Hepatocyte (in vitro differentiated cells): Measurements from ENCODE around the gene SLC38A9. TPM values are rescaled to one million over a fixed set of nuclear protein-coding genes. Genes with fewer than 3 reads are reported as not detected.
A peak's percentile ranks its signal among the peaks of the same experiment; 100 is the strongest.

Source experiments
- DNase-seq: peaks from one replicate; pipeline ENCODE4 v3.0.0-alpha.2; 2016; ENCODE audit warnings: low spot score
- H2AFZ ChIP-seq: fragments of 200-600 bp; sonication (generic); 2 replicates; pipeline ENCODE4 v1.6.0; 2016; ENCODE audit warnings: antibody characterized with exemption, mild to moderate bottlenecking
- H3K27ac ChIP-seq: fragments of 200-600 bp; sonication (generic); 2 replicates; pipeline ENCODE4 v1.5.1; 2016; ENCODE audit warnings: mild to moderate bottlenecking
- H3K27me3 ChIP-seq: fragments of 200-600 bp; sonication (generic); 2 replicates; pipeline ENCODE4 v1.6.1; 2016
- H3K36me3 ChIP-seq: fragments of 200-600 bp; sonication (generic); replicated peaks from 2 replicates; pipeline ENCODE4 v1.5.1; 2016; ENCODE audit warnings: low read depth; ENCODE audit not compliant: insufficient read depth
- H3K4me1 ChIP-seq: fragments of 200-600 bp; sonication (generic); 2 replicates; pipeline ENCODE4 v1.5.1; 2016; ENCODE audit warnings: mild to moderate bottlenecking, moderate library complexity; ENCODE audit not compliant: insufficient read depth
- H3K4me2 ChIP-seq: fragments of 200-600 bp; sonication (generic); 2 replicates; pipeline ENCODE4 v1.6.0; 2016
- H3K4me3 ChIP-seq: fragments of 200-600 bp; sonication (generic); 2 replicates; pipeline ENCODE4 v1.5.1; 2016; ENCODE audit warnings: mild to moderate bottlenecking
- H3K79me2 ChIP-seq: fragments of 200-600 bp; sonication (generic); 2 replicates; pipeline ENCODE4 v1.6.0; 2017; ENCODE audit warnings: mild to moderate bottlenecking
- H3K9me2 ChIP-seq: fragments of 200-600 bp; sonication (generic); replicated peaks from 2 replicates; pipeline ENCODE4 v1.6.0; 2017; ENCODE audit warnings: mild to moderate bottlenecking; ENCODE audit not compliant: insufficient read depth
- H3K9me3 ChIP-seq: fragments of 200-600 bp; sonication (generic); 2 replicates; pipeline ENCODE4 v1.5.1; 2016; ENCODE audit warnings: low read depth, mild to moderate bottlenecking
- H4K20me1 ChIP-seq: fragments of 200-600 bp; sonication (generic); 2 replicates; pipeline ENCODE4 v1.6.0; 2016; ENCODE audit warnings: mild to moderate bottlenecking; ENCODE audit not compliant: insufficient read depth, poor library complexity, severe bottlenecking
- CTCF ChIP-seq: fragments of 200-600 bp; sonication (generic); IDR thresholded peaks from 2 replicates; pipeline ENCODE4 v1.5.1; 2016; ENCODE audit warnings: antibody characterized with exemption, mild to moderate bottlenecking; ENCODE audit not compliant: poor library complexity
- EZH2 ChIP-seq: fragments of 200-600 bp; sonication (generic); IDR thresholded peaks from 2 replicates; pipeline ENCODE4 v1.6.1; 2016; ENCODE audit warnings: antibody characterized with exemption, mild to moderate bottlenecking, borderline replicate concordance
- EZH2phosphoT487 ChIP-seq: fragments of 200-600 bp; sonication (generic); IDR thresholded peaks from one replicate; pipeline ENCODE4 v1.6.1; 2018; ENCODE audit warnings: antibody characterized with exemption, mild to moderate bottlenecking, low read depth, moderate library complexity; ENCODE audit not compliant: unreplicated experiment, severe bottlenecking
- WGBS: methylation state at CpG from one replicate; pipeline ENCODE4 v1.1.6; 2016; ENCODE audit warnings: low lambda C conversion rate; ENCODE audit errors: missing lambda C conversion rate; 5-methylcytosine and 5-hydroxymethylcytosine counted together
- polyA plus RNA-seq: library from polyadenylated mRNA; unstranded; fragments of >200 nt; fragmentation: Nextera tagmentation; extraction: Ambion mirVana; gene quantifications from 2 replicates; pipeline ENCODE4 v1.2.1, GENCODE V29; 2016
- total RNA-seq: library from RNA; depleted of rRNA; stranded (reverse); fragments of >200 nt; gene quantifications from 2 replicates; pipeline ENCODE4 v1.2.3, GENCODE V29; 2014

The SLC38A9 gene
- total and polyA plus RNA-seq, 2 experiments from 2014 or later: 28.1 to 37.8 TPM

DNA sequence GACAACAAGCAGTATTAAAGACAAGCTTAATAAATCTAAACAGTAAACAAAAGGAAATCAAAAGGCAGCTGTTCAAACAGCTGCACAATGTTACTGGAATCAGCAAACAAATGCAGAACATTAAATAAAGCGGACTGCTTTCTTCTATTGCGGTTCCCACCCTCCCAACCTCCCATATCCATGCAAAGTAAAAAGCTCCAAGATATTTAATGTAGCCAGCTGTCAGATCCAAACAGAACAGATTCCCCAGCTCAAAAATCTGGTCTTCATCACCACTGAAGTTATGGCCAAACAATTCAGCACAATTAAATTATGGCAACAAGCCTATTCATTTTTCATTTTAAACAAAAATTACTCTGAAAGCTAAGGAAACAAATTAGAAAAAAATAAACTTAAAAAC is 75.9 kb downstream of the SLC38A9 start:
- Histone ChIP-seq H4K20me1 (no peaks in the 10 kb centered on the region), H3K9me3 (no peaks in the 10 kb centered on the region), H2AFZ (no peak overlapping the region), H3K4me2 (peak overlapping the region; percentile 37), H3K36me3 (no peaks in the 10 kb centered on the region), H3K27me3 (no peaks in the 10 kb centered on the region), H3K4me3 (no peak overlapping the region), H3K4me1 (peaks cover 35% of the 10 kb centered on the region), H3K79me2 (no peaks in the 10 kb centered on the region), H3K9me2 (no peaks in the 10 kb centered on the region), H3K27ac (peak overlapping the region; percentile 17)
- DNase-seq: no peak
- 27% methylated on average over 2 of the region's 2 CpGs for WGBS
- TF ChIP-seq EZH2phosphoT487: no peak
- TF ChIP-seq CTCF: no peak
- TF ChIP-seq EZH2: no peak

- no peak overlapping the region for H3K4me2 ChIP-seq
- TF ChIP-seq EZH2: no peak
- no peak for TF ChIP-seq EZH2phosphoT487
- no peak for TF ChIP-seq CTCF
- H3K4me1 ChIP-seq: peaks cover 35% of the 10 kb centered on the region
- H3K27me3 ChIP-seq: no peaks in the 10 kb centered on the region
- no peaks in the 10 kb centered on the region for H3K36me3 ChIP-seq
- no peak overlapping the region for H2AFZ ChIP-seq
- H3K79me2 ChIP-seq: no peaks in the 10 kb centered on the region
- no peak for DNase-seq
- H4K20me1 ChIP-seq: no peaks in the 10 kb centered on the region
- H3K9me3 ChIP-seq: no peaks in the 10 kb centered on the region
- H3K27ac ChIP-seq: no peak overlapping the region
- H3K9me2 ChIP-seq: no peaks in the 10 kb centered on the region
- no peak overlapping the region for H3K4me3 ChIP-seq
Observed at GRCh38 chr5:55634866-55635265, 77.3 kb downstream of the SLC38A9 start.

DNA sequence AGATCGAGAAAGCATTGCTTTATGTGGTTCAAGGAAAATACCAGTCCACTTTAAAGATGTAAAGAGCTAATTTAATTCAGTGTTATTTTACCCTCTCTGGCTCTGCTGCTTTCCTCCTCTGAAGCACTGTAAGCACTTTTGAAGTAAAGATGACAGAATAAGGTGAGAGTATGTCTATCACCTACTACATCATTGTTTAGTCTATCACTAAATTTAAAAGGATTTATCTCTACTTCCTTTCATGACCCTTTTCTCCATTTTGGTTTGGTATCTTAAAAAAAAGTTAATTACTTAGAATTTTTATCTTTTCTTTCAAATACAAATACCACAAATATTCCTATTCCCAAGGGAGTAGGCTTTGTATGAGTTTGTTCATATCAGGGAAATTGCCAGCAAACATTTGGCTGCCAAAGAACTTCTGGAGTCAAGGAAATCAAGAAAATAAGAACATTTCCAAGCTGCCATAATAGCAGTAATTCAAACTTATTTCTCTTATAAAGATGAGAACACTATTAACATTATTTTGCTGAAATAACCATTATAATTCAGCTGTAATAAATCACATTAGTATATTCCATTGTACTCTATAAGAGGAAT is 77.8 kb downstream of the SLC38A9 start:
- H3K36me3 ChIP-seq: no peaks in the 10 kb centered on the region
- H3K4me1 ChIP-seq: peaks cover 35% of the 10 kb centered on the region
- no peak overlapping the region for H3K4me3 ChIP-seq
- H3K79me2 ChIP-seq: no peaks in the 10 kb centered on the region
- WGBS: 71% methylated on average over 1 of the region's 1 CpG
- no peak overlapping the region for H2AFZ ChIP-seq
- TF ChIP-seq EZH2phosphoT487 (no peak), EZH2 (no peak), CTCF (no peak)
- no peaks in the 10 kb centered on the region for H3K27me3 ChIP-seq
- H3K9me2 ChIP-seq: no peaks in the 10 kb centered on the region
- H3K27ac ChIP-seq: no peak overlapping the region
- no peaks in the 10 kb centered on the region for H4K20me1 ChIP-seq
- H3K4me2 ChIP-seq: no peak overlapping the region
- DNase-seq: no peak
- H3K9me3 ChIP-seq: no peaks in the 10 kb centered on the region
